GM21825 (cell line): ENCODE data around the gene IMPG1.
A peak's percentile ranks its signal among the peaks of the same experiment; 100 is the strongest.

Experiments used
- ATAC-seq: cut with Tn5 transposase; IDR thresholded peaks from one replicate; pipeline ENCODE4 v1.9.1; 2021; ENCODE audit warnings: mild to moderate bottlenecking, moderate library complexity; ENCODE audit not compliant: unreplicated experiment

The IMPG1 gene

DNA sequence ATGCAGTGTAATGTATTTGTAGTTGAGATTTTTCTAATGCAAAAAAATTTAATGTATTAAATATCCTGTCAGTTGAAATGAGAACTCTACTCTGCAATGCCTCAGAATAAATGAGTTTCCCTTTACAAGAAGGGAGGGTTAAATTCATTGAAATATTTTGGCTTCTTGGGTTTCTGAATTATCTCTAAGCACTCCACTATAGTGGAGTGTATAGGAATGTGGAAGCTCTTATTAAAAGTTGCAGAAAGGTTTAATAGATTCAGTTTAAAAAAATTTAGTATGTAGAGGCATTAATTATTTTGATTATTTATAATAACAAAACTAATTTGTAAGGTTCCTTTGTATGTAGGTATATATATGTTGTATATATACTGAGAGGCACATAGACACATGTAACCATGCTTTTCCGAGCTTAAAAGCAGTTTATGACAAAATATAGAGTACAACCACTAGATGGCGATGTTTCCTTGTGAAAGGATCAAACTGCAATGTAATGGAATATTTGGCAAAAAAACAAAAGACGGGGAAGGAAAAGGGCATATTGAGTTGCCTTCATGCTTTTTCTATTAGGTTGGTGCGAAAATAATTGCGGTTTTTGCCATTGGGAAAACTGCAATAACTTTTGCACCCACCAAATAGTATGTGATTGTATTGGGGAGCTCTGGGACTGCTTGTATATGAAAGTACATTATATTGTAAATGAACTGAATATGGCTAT lies 179.2 kb downstream of the IMPG1 start:
- ATAC-seq, result peak; percentile 57

DNA sequence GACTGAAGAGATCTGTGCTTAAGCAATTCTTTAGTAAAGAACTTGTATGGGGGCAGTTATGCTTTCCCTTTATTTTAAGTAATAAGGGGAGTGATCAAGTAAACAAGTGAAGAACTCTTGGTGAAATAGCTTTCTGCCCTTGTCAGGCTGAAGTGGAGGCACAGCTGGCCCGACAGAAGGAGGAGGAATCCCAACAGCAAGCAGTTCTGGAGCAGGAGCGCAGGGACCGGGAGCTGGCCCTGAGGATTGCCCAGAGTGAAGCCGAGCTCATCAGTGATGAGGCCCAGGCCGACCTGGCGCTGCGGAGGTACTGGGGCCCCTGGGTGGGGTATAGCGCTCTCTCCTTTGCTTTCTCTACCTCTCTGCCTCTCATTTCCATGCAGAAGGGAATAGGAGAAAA lies 180.1 kb downstream of the IMPG1 start:
- ATAC-seq, result no peak

DNA sequence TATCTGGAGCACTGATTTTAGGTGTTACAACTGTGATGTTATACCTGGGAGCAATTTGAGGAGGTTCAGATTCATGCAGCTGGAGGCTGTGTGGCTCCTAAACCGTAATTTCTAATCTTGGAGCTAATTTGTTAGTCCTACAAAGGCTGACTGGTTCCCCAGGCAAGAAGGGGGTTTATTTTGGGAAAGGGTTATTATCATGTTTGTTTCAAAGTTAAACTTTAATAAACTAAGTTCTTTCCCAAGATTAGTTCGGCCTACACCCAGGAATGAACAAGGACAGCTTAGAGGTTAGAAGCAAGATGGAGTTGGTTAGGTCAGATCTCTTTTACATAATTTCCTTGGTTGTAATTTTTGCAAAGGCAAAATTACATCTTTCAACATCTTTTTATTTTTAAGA lies 187.6 kb downstream of the IMPG1 start:
- ATAC-seq, result no peak

DNA sequence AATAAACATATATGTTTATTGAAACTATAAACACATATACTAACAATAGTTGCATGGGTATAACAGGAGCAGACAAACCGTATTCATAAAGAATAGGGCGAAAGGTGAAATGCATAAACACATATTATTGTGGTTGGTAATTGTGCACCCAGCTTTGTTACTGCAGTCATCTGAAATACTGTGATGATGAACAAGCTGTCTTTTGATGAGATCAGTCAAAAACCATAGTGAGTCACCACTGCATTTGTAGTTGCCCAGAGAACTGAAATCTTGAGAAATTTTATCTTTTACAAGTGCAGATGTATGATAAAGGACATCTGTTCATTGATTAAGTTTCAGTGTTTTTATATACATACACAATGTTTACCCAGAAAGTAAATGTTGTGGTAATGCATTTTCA lies 189.7 kb downstream of the IMPG1 start:
- no peak for ATAC-seq

DNA sequence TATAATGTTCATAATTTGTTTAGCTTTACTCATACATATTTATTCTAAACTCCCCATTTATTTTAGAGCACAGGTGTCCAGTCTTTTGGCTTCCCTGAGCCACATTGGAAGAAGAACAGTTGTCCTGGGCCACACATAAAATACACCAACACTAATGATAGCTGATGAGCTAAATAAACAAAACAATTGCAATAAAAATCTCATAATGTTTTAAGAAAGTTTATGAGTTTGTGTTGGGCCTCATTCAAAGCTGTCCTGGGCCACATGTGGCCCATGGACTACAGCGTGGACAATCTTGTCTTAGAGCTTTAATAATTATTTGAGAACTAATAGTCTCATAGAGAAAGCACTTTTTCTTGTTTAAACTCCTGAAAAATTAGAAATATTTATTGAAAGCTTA lies 192.2 kb downstream of the IMPG1 start:
- no peak for ATAC-seq

DNA sequence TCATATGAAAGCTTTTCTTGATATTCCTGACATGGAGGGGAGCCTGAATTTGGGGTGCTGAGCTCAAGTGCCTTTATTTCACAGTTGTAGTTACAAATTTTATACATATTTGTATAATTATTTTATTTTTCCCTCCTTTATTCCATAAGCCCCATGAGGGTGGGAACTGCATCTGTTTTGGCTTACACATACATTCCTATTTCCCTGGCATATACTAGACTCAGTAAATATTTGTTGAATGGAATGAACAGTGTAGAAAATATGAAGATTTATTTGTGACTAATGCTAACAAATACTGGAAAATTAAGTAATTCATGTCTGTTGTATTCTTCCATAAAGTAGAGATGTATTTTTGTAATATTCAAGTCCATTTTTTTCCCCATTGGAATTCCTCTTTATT lies 196.3 kb downstream of the IMPG1 start:
- no peak for ATAC-seq

DNA sequence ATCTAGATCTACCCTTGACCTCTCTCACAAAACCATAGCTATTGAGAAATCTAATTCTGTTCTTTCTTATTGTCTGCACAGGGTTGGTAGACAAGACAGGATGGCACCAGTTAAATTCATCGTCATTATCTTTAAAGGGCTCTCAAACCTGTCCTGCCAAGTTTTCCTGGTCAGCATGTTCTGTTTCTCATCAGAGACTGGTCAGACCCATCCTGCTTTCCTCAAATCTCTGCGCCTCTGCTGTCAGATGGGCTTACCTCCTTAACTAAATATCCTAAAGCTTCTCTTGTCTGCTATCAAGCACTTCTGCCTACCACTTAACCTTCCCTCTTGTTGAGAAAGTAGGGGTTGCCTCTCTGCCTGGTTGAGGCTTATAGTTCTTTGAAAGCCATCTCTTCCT lies 198.2 kb downstream of the IMPG1 start:
- ATAC-seq, result no peak
